Spinal cord (tissue), 10 donors: ENCODE measurements around the gene ZNF580. TPM values are rescaled to one million over a fixed set of nuclear protein-coding genes. Genes with fewer than 3 reads are reported as not detected.

Experiments used
- DNase-seq, 6 donors: peaks; one replicate each; pipeline versions ENCODE4 v3.0.0 to v3.0.0-alpha.2; 2013 to 2015; ENCODE audit warnings: low spot score in 6 of 6, low read depth in 4 of 6
- H3K27ac ChIP-seq: one replicate; pipeline ENCODE4 v1.5.1; 2013; ENCODE audit warnings: low read depth, low read length, control low read depth
- H3K27me3 ChIP-seq: one replicate; pipeline ENCODE4 v1.6.1; 2013; ENCODE audit warnings: low read length; ENCODE audit not compliant: control insufficient read depth, insufficient read depth
- H3K36me3 ChIP-seq: one replicate; pipeline ENCODE4 v1.6.1; 2013; ENCODE audit warnings: low read length; ENCODE audit not compliant: control insufficient read depth, insufficient read depth
- H3K4me1 ChIP-seq: one replicate; pipeline ENCODE4 v1.6.1; 2013; ENCODE audit warnings: low read length; ENCODE audit not compliant: control insufficient read depth, insufficient read depth
- H3K4me3 ChIP-seq: one replicate; pipeline ENCODE4 v1.5.1; 2013; ENCODE audit warnings: low read depth, low read length, control low read depth
- H3K9me3 ChIP-seq: one replicate; pipeline ENCODE4 v1.6.1; 2013; ENCODE audit warnings: low read length; ENCODE audit not compliant: control insufficient read depth, insufficient read depth
- WGBS: methylation state at CpG from one replicate; pipeline ENCODE4 v1.1.5; 2013; ENCODE audit warnings: missing lambda C conversion rate; ENCODE audit not compliant: insufficient coverage; 5-methylcytosine and 5-hydroxymethylcytosine counted together
- polyA plus RNA-seq, 2 donors: library from polyadenylated mRNA; unstranded; fragments of 120-200 nt; gene quantifications; one replicate each; pipeline ENCODE4 v1.2.1, GENCODE V29; 2013; ENCODE audit not compliant: insufficient read length in 2 of 2
- total RNA-seq, 2 donors: library from RNA; depleted of rRNA in 1 of 2; stranded (reverse); fragments of 120-200 nt in 1 of 2; fragments of >200 nt in 1 of 2; gene quantifications; one replicate each; pipeline versions ENCODE4 v1.2.3 to v1.2.4, GENCODE V29; 2013 to 2014
- donor health status: healthy.

ZNF580 gene
- total and polyA plus RNA-seq, 4 donors: 3.5 to 71.7 (median 38.7) TPM

DNA sequence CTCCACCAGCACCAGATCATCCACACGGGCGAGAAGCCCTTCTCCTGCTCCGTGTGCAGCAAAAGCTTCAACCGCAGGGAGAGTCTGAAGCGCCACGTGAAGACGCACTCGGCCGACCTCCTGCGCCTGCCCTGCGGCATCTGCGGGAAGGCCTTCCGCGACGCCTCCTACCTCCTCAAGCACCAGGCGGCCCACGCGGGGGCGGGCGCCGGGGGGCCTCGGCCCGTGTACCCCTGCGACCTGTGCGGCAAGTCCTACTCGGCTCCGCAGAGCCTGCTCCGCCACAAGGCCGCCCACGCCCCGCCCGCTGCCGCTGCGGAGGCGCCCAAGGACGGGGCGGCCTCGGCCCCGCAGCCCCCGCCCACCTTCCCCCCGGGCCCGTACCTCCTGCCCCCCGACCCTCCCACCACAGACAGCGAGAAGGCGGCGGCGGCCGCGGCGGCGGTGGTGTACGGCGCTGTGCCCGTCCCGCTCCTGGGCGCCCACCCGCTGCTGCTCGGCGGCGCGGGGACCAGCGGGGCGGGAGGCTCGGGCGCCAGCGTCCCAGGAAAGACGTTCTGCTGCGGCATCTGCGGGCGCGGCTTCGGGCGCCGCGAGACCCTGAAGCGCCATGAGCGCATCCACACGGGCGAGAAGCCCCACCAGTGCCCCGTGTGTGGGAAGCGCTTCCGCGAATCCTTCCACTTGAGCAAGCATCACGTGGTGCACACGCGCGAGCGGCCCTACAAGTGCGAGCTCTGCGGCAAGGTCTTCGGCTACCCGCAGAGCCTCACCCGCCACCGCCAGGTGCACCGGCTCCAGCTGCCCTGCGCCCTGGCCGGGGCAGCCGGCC, 25.9 kb upstream of the ZNF580 start:
- H3K9me3 ChIP-seq: no peaks in the 10 kb centered on the region
- no peaks in the 10 kb centered on the region for H3K27me3 ChIP-seq
- no peak for DNase-seq
- H3K27ac ChIP-seq: no peak overlapping the region
- no peaks in the 10 kb centered on the region for H3K4me1 ChIP-seq
- H3K4me3 ChIP-seq: no peak overlapping the region
- 98% methylated on average over 83 of the region's 98 CpGs for WGBS
- H3K36me3 ChIP-seq: peaks cover 63% of the 10 kb centered on the region

DNA sequence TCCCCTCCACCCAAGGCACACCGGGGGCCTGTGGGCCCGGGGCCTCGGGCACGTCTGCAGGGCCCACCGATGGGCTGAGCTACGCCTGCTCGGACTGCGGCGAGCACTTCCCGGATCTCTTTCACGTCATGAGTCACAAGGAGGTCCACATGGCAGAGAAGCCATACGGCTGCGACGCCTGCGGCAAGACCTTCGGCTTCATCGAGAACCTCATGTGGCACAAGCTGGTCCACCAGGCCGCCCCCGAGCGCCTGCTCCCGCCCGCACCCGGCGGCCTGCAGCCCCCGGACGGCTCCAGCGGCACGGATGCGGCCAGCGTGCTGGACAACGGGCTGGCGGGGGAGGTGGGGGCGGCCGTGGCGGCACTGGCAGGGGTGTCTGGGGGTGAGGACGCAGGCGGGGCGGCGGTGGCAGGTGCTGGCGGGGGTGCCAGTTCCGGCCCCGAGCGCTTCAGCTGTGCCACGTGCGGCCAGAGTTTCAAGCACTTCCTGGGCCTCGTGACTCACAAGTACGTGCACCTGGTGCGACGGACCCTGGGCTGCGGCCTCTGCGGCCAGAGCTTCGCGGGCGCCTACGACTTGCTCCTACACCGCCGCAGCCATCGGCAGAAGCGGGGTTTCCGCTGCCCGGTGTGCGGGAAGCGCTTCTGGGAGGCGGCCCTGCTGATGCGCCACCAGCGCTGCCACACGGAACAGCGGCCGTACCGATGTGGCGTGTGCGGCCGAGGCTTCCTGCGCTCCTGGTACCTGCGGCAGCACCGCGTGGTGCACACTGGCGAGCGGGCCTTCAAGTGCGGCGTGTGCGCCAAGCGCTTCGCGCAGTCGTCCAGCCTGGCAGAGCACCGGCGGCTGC, 25.0 kb upstream of the ZNF580 start:
- no peaks in the 10 kb centered on the region for H3K27me3 ChIP-seq
- H3K27ac ChIP-seq: no peak overlapping the region
- peaks cover 66% of the 10 kb centered on the region for H3K36me3 ChIP-seq
- no peaks in the 10 kb centered on the region for H3K9me3 ChIP-seq
- no peaks in the 10 kb centered on the region for H3K4me1 ChIP-seq
- DNase-seq: no peak
- H3K4me3 ChIP-seq: no peak overlapping the region
- WGBS: 97% methylated on average over 81 of the region's 88 CpGs

DNA sequence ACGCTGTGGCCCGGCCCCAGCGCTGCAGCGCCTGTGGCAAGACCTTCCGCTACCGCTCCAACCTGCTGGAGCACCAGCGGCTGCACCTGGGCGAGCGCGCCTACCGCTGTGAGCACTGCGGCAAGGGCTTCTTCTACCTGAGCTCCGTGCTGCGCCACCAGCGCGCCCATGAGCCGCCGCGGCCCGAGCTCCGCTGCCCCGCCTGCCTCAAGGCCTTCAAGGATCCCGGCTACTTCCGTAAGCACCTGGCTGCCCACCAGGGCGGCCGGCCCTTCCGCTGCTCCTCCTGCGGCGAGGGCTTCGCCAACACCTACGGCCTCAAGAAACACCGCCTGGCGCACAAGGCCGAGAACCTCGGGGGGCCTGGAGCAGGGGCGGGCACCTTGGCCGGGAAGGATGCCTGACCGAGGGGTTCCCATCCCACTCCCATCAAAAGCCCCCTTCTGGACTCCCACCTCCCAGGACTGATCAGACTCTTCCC, 24.4 kb upstream of the ZNF580 start:
- no peak overlapping the region for H3K27ac ChIP-seq
- H3K36me3 ChIP-seq: peaks cover 72% of the 10 kb centered on the region
- H3K4me3 ChIP-seq: no peak overlapping the region
- H3K27me3 ChIP-seq: no peaks in the 10 kb centered on the region
- no peak for DNase-seq
- no peaks in the 10 kb centered on the region for H3K4me1 ChIP-seq
- 96% methylated on average over 38 of the region's 38 CpGs for WGBS
- H3K9me3 ChIP-seq: no peaks in the 10 kb centered on the region

DNA sequence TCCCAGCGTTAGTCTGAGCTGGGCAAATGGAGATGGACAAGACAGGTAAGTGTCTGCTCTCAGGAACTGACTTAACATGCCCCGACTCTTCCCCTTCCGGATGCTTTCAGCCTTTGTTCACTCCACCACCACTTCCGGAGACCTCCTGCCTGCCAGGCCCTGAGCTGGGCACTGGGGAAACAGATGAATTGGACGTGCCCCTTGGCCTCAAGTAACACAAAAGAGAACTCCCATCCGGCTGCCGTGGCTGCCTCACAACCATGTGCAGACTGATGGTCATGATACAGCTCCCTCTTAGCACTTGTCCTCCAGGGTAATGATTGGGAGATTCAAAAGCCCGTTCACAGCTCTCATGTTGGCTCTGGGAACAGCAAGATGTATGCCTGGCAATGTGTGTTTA, 23.4 kb upstream of the ZNF580 start:
- Histone ChIP-seq H3K4me3 (no peak overlapping the region), H3K27me3 (no peaks in the 10 kb centered on the region), H3K27ac (no peak overlapping the region), H3K36me3 (peaks cover 77% of the 10 kb centered on the region), H3K9me3 (no peaks in the 10 kb centered on the region), H3K4me1 (no peaks in the 10 kb centered on the region)
- WGBS: 77% methylated on average over 7 of the region's 8 CpGs
- no peak for DNase-seq

DNA sequence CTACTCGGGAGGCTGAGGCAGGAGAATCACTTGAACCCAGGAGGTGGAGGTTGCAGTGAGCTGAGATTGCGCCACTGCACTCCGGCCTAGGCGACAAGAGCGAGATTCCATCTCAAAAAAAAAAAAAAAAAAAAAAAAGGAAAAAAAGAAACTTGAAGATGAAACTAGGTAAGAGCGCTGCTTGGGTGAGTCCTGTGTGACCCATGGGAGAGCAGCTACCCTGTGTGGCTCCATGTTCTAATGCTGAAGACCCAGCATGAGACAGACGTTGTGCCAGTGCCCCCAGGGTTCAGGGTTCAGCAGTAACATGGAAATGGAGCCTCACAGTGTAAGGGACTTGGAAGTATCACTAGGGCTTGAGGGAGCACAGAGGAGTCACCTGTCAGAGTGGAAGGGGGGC, 22.4 kb upstream of the ZNF580 start:
- Histone ChIP-seq H3K9me3 (no peaks in the 10 kb centered on the region), H3K36me3 (peaks cover 73% of the 10 kb centered on the region), H3K27me3 (no peaks in the 10 kb centered on the region), H3K4me1 (no peaks in the 10 kb centered on the region), H3K27ac (no peak overlapping the region), H3K4me3 (no peak overlapping the region)
- 87% methylated on average over 2 of the region's 7 CpGs for WGBS
- no peak for DNase-seq

DNA sequence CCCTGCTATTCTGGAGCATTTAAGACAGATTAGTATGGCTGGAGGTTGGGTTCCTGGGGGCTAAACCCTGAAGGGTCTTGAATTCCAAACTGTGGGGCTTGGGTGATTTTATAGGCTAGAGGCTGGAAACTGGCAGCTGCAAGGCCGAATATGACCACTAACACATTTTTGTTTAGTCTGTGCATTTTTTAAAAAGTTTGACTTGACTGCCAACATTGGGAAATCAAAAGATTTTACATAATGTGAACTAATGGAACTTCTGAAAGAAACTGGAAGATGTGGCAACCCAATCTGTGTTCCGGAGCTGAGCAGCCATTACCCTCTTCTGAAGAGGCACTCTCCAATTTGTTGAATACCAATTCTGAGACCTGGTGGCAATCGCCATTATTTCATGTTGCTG, 21.5 kb upstream of the ZNF580 start:
- WGBS: 100% methylated on average over 2 of the region's 3 CpGs
- Histone ChIP-seq H3K27ac (no peak overlapping the region), H3K36me3 (peaks cover 64% of the 10 kb centered on the region), H3K4me1 (no peaks in the 10 kb centered on the region), H3K27me3 (no peaks in the 10 kb centered on the region), H3K4me3 (no peak overlapping the region), H3K9me3 (no peaks in the 10 kb centered on the region)
- DNase-seq: no peak

DNA sequence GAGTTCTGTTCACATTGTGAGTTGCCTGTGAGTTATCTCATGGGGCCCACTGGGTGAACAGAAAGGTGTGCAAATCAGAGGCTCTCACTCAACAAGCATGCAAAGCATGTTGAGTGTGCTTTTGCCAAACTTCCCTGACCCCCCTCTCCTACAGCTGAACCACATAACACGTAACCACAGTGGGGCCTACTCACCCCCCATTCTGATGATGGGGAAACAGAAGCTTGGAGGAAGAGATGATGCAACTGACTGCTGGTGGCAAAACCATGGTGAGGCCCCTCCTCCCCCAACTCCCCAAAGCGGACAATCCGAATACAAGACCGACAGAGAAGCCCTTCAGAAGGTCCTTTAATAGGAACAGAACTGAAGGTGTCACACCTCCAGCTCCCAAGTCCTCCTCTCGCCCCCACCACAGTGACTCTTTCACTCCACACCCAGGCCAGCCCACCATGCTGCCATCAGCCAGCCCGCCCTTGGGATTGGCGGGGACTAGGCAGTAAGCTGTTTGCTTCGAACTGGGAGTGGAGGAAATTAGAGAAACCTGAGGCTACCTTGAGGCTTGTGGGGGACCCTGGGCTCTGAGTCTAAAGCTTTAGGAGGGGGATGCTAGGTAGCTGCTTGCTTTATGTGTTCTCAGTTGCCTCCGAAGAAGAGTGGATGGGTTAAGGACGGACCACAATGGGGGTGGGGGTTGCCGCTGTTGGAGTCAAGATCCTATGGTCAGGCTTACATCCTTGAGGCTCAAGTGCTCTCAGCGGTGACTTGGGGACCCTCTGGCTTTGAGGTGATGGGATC, 20.2 kb upstream of the ZNF580 start:
- DNase-seq: no peak

DNA sequence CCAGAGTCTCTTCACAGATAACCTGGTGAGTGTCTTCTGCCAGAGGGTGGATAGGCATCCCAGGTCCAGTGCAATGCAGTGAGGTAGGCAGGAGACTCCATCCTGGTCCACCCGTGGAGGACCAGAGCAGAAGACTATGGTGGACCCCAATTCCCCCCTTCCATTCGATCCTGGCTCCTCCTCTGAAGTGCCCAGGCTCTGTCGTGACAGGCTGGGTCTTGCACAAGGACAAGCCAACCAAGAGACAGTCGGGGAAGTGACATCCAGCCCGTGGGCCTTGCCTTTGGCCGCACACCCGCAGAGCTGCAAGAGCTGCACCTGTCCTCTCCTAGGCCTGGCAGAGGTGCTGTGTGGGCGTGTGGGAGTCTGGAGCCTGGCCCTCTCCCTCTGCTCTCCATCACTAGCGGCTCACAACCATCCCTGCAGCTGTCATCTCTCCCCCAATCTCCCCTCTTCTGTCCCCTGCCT, 19.6 kb upstream of the ZNF580 start:
- no peak overlapping the region for H3K4me3 ChIP-seq
- DNase-seq: no peak
- no peak overlapping the region for H3K27ac ChIP-seq
- peaks cover 47% of the 10 kb centered on the region for H3K36me3 ChIP-seq
- no peaks in the 10 kb centered on the region for H3K27me3 ChIP-seq
- peaks cover 5% of the 10 kb centered on the region for H3K4me1 ChIP-seq
- WGBS: 95% methylated on average over 9 of the region's 9 CpGs
- no peaks in the 10 kb centered on the region for H3K9me3 ChIP-seq

More for the DNA sequence above, 20.2 kb upstream of the ZNF580 start:
- Histone ChIP-seq H3K4me1 (peaks cover 5% of the 10 kb centered on the region), H3K27me3 (no peaks in the 10 kb centered on the region), H3K9me3 (no peaks in the 10 kb centered on the region), H3K36me3 (peaks cover 53% of the 10 kb centered on the region), H3K27ac (no peak overlapping the region), H3K4me3 (no peak overlapping the region)
- WGBS: 94% methylated on average over 6 of the region's 12 CpGs

DNA sequence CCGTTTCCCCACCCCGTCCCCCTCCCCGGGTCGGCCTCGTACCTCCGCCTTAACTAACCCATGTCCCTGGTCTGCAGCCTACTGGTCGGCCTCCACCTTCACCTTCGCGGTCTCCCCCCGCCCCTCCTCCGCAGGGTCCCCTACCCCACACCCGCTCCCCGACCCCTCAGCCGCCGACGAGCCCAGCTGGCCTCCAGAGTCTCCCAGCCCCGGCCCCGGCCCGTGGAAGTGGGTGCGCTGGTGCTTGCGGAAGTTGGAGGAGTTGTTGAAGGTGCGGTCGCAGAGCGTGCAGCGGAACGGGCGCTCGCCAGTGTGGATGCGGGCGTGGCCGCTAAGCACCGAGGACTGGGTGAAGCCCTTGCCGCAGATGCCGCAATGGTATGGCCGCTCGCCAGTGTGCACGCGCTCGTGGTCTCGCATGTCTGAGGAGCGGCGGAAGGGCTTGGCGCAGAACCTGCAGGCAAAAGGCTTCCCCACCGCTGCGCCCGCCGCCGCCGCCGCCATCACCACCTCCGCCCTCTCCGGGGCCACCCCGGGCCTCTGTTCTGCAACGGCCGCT, 19.1 kb upstream of the ZNF580 start:
- no peak for DNase-seq
- H3K4me1 ChIP-seq: peaks cover 5% of the 10 kb centered on the region
- 95% methylated on average over 49 of the region's 55 CpGs for WGBS
- no peak overlapping the region for H3K27ac ChIP-seq
- peaks cover 41% of the 10 kb centered on the region for H3K36me3 ChIP-seq
- H3K4me3 ChIP-seq: no peak overlapping the region
- no peaks in the 10 kb centered on the region for H3K27me3 ChIP-seq
- H3K9me3 ChIP-seq: no peaks in the 10 kb centered on the region
